ENCODE measurements around the gene SLC49A4.

DNA sequence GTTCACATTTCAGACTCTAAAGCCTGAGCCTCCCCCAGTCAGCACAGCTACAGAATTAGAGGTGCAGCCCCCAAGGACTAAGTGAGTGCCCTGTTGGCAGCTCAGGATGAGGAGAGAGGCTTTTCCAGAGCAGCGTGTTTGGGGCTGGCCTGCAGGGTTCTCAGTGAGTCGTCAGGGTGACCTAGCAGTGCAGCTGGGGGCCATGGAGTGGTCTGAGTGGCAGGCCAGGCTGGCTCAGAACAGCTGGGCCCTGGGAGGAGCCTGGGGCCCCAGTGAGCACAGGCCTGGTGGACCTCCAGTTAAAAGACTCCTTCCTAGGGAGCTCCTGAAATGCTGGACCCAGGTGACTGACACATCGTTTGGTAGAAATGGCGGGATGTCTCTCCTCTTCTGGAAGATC lies 108.3 kb downstream of the SLC49A4 start:
- TF ChIP-seq, protein P1, sequence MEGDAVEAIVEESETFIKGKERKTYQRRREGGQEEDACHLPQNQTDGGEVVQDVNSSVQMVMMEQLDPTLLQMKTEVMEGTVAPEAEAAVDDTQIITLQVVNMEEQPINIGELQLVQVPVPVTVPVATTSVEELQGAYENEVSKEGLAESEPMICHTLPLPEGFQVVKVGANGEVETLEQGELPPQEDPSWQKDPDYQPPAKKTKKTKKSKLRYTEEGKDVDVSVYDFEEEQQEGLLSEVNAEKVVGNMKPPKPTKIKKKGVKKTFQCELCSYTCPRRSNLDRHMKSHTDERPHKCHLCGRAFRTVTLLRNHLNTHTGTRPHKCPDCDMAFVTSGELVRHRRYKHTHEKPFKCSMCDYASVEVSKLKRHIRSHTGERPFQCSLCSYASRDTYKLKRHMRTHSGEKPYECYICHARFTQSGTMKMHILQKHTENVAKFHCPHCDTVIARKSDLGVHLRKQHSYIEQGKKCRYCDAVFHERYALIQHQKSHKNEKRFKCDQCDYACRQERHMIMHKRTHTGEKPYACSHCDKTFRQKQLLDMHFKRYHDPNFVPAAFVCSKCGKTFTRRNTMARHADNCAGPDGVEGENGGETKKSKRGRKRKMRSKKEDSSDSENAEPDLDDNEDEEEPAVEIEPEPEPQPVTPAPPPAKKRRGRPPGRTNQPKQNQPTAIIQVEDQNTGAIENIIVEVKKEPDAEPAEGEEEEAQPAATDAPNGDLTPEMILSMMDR (IDR thresholded peaks at IDR 0.05): no peak
- no peak for TF ChIP-seq POLR2A (IDR thresholded peaks at IDR 0.05)

All from lower leg skin (tissue), 3 donors.